ENCODE data around the gene CHST8.
"Not testable (repeated sequence)": the region's sequence is repeated elsewhere in the genome, so short reads cannot be mapped to it uniquely, and the experiment has no call there.

The CHST8 gene

GRCh38 chr19:33644284-33644836 is 22.6 kb downstream of the CHST8 start:
- DNase-seq (ENCODE audit: low spot score), result no peak

GRCh38 chr19:33646306-33646705 is 24.6 kb downstream of the CHST8 start:
- DNase-seq (ENCODE audit: low spot score), result no peak

- DNase-seq (ENCODE audit: low spot score), result no peak
Observed at GRCh38 chr19:33647146-33647545, 25.4 kb downstream of the CHST8 start.

GRCh38 chr19:33649627-33650305 is 28.0 kb downstream of the CHST8 start:
- no peak for DNase-seq (ENCODE audit: low spot score)

GRCh38 chr19:33653684-33654083 is 31.9 kb downstream of the CHST8 start:
- no peak for DNase-seq (ENCODE audit: low spot score)

GRCh38 chr19:33654840-33655508 is 33.2 kb downstream of the CHST8 start:
- DNase-seq (ENCODE audit: low spot score), result no peak

GRCh38 chr19:33659835-33660234 is 38.1 kb downstream of the CHST8 start:
- no peak for DNase-seq (ENCODE audit: low spot score)

GRCh38 chr19:33660410-33661124 is 38.8 kb downstream of the CHST8 start:
- no peak for DNase-seq (ENCODE audit: low spot score)

GRCh38 chr19:33661336-33661735 is 39.6 kb downstream of the CHST8 start:
- DNase-seq (ENCODE audit: low spot score), result no peak

- DNase-seq (ENCODE audit: low spot score), result no peak
Observed at GRCh38 chr19:33662391-33663092, 40.8 kb downstream of the CHST8 start.

GRCh38 chr19:33663316-33663715 is 41.6 kb downstream of the CHST8 start:
- not testable (repeated sequence) for DNase-seq (ENCODE audit: low spot score)

GRCh38 chr19:33664744-33665143 is 43.0 kb downstream of the CHST8 start:
- DNase-seq (ENCODE audit: low spot score), result no peak

- DNase-seq (ENCODE audit: low spot score), result no peak
Observed at GRCh38 chr19:33665776-33666595, 44.2 kb downstream of the CHST8 start.

GRCh38 chr19:33667141-33667650 is 45.4 kb downstream of the CHST8 start:
- DNase-seq (ENCODE audit: low spot score), result no peak

GRCh38 chr19:33667881-33668280 is 46.1 kb downstream of the CHST8 start:
- no peak for DNase-seq (ENCODE audit: low spot score)

- no peak for DNase-seq (ENCODE audit: low spot score)
Observed at GRCh38 chr19:33668968-33669367, 47.2 kb downstream of the CHST8 start.

GRCh38 chr19:33669376-33669775 is 47.6 kb downstream of the CHST8 start:
- no peak for DNase-seq (ENCODE audit: low spot score)

- no peak for DNase-seq (ENCODE audit: low spot score)
Observed at GRCh38 chr19:33670398-33670797, 48.6 kb downstream of the CHST8 start.

- no peak for DNase-seq (ENCODE audit: low spot score)
Observed at GRCh38 chr19:33671211-33671610, 49.5 kb downstream of the CHST8 start.

- no peak for DNase-seq (ENCODE audit: low spot score)
Observed at GRCh38 chr19:33673258-33673875, 51.6 kb downstream of the CHST8 start.
